ENCODE measurements around the gene DNAH6.
A peak's percentile ranks its signal among the peaks of the same experiment; 100 is the strongest.

The DNAH6 gene

DNA sequence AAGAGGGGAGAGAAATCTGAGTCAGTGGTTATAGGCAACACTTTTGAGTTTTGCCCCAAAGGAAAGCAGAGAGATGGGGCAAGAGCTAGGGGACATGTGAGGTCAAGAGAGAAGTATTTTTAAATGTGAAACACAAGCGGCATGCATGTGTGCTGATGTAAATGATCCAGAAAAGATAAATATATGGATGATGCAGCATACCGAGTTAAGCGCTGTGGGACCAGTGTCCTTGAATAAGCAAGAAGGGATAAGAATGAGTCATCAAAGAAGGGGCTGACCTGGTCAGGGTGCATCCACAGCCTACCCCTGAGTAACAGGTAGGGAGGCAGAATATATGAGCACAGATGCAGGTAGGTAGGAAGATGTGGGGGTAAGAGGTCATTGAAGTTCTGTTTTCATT, 183.7 kb downstream of the DNAH6 start:
- DNase-seq (ENCODE audit: low spot score) = no peak

DNA sequence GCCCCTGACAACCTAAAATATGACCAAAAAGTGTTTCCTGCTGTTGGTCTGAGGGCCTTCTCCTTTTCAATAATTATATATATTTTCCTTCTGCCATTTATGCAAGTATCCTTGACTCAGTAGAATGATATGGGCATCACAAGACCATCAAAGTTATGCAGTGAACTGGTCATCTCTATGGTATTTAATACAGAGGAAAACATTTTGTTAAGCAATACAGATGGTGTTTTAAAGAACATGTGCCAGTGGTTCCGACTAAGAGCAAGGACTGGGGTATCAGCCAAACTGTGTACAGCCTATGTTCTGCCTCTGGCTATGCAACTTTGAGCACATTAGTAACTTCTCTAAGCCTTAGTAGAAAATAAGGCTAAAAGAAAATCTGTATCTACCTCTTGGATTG, 185.6 kb downstream of the DNAH6 start:
- no peak for DNase-seq (ENCODE audit: low spot score)

DNA sequence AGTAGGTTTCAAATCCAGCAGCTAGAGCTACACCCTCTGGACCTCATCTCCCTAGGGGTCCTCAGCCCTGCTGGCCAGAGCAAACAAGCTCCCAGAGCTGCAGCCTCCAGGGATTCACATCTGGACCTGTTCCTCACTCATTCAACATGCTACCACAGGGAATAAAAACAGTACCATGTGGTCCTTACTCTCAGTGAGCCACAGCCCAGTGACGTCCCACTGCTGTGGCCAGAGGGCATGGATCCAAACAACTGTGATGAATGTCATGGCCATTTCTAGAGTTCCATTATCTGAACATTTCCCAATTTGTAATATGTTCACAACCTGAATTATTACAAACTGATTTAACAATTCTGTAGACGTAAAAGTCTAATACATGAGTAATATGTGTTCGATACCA, 186.6 kb downstream of the DNAH6 start:
- DNase-seq (ENCODE audit: low spot score) = no peak

DNA sequence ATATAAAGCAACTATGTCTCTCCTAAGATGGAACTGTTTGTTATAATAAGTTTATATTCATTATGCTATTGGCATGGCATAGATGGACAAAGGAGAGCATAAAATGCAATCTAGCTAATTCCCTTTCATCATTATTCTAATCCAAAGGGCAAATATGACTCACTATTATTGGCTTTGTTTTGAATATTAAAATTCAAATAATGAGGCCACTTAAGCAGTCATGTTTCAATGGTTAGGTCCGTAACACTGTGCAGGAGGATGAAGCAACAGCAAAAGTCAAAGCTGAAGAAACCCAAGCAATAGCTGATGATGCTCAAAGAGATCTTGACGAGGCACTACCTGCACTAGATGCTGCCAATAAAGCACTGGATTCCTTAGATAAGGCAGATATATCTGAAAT, 187.5 kb downstream of the DNAH6 start:
- DNase-seq (ENCODE audit: low spot score) = no peak

DNA sequence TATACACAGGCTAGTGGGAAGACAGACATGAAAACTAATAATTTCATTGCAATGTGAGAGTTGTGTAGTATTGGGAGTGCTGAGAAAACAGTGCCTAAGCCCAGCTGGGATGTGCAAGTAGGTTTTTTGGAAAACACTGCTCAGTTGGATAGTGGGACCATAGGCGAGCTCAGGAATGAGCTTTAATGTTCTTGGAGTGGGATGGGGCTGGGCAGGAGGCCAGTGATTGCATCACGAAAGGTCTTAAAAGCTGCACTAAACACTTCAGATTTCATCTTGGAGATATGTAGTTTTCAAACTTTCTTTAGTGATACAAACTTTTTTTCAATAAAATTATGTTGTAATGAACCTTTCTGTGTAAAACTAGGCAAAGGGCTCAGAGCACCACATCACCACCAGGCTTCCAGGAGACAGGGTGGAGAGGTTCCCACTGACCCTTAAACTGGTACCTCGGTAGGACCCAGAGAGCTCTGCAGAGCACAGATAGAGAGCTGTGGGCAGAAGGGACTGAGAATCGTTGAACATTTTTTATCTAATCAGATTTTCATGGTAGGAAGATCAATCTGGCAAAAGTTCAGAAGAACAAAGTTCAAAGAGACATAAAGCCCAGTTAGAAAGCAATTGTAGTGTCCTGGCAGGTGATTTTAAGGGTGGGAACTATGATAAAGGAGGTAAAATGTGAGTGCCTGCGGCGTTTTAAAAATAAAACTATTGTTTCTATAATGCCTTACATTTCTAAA, 188.4 kb downstream of the DNAH6 start:
- DNase-seq (ENCODE audit: low spot score) = no peak

DNA sequence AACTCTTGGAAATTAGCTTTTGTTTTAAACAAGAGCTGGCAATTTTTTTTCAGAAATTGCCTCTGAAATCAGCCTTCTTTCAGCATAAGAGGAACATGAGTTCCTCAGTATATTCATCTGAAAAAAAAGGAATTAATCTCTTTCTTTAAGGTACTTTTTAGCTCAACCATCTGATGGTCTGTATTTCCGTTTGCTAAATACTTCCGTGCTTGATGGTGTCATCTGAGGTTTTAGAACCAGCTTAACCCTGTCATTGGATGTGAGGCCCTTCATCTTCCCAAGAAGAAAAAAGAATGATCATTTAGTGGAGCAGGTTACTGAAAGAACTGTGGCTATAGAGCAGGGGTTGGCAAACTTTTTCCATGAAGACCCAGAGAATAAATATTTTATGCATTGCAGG, 189.6 kb downstream of the DNAH6 start:
- no peak for DNase-seq (ENCODE audit: low spot score)

DNA sequence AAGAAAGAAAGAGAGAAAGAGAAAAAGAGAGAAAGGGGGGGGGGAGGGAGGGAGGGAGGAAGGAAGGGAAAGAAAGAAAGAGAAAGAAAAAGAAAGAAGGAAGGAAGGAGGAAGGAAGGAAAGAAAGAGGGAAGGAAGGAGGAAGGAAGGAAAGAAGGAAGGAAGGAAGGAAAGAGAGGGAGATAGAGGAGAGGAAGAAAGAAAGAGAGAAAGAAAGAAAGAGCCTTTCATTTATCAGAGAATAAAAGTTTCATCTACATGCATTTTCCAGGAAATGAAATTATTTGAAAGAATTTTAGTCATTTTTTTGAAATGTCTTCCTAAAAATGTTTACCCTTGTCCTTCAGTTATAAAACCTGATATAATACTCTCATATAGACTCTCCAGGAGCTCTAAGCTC, 192.1 kb downstream of the DNAH6 start:
- DNase-seq (ENCODE audit: low spot score) = no peak

DNA sequence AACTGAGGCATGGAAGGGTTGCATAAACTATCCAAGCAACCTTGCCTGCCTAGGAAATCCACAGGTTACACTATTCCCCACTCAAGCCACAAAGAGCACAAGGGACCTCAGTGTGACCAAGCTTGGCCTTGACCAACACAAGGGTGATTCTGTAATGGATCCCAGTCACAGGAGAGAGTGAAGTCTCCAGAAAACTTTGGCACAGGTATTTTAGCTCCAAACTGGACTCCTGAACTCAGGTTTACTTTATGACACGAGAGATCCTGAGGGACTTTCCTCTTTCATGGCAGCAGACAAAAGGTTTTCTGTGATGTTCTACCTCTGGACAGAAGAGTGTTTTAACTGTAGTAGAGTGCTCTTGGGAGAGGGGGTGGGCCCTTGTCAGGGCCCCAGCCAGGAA, 195.4 kb downstream of the DNAH6 start:
- DNase-seq (ENCODE audit: low spot score) = no peak

DNA sequence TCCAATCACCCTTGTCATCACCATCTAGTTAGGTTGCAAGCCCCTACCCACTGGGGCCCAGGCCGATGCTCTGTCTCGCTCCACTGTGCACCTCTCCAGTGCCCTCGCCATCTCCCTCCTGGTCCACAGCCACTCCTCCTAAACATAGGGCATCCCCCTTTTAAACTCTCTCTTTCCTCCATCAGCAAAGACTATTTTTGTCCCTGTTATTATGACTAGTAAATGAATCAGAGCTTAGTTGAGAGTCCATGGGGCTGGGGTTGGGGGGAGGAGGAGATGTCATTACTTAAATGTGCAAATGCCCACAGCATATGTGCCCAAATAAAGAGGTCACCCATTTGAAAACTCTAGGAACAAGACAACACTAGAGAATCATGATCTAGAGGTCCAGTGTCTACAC, 197.1 kb downstream of the DNAH6 start:
- DNase-seq (ENCODE audit: low spot score) = no peak

DNA sequence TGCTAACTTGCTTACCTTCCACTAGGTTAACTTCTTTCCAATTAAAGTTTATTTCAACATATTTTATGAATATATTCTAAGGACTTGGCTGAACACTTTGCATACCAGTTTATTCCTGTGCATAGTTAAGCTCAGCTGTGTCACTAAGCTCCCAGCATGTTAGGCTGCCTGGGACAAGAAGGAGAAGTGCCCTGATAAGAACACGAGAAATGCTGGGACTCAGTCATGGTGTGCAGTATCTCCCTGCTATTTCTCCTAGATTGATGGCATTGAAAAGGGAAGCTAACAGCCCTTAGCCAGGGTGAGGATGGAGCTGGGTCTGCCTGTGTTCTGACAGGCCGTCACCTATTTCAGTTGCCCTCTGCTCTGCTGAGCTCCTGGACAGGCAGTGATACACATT, 200.3 kb downstream of the DNAH6 start:
- DNase-seq (ENCODE audit: low spot score) = no peak

DNA sequence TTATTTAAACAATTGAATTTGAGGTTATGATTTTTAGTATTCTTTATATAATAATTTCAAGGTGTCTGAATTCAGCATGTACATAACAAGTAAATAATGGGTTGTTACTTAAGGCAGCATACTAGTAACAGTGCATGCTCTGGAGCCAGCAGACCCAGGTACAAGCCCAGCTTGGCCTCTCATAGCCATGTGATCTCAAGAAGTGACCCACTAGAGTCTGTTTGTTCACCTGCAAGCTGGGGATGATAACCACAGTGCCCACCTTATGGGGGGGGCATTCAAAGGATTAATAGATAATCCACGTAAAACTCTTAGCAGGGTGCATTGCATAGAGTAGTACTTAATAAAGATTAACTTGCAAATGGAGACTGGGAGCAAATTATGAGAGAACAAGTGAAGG, 201.0 kb downstream of the DNAH6 start:
- no peak for DNase-seq (ENCODE audit: low spot score)

DNA sequence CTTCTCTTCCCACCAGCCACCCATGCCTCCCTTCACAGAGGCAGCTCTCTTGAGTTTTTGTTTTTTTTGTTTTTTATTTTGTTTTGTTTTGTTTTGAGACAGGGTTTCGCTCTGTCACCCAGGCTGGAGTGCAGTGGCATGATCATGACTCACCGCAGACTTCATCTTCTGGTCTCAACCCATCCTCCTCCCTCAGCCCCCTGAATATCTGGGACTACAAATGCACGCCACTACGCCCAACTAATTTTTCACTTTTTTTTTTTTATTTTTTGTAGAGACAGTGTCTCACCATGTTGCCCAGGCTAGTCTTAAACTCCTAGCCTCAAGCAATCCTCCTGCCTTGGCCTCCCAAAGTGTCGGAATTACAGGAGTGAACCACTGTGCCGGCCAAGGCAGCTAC, 203.1 kb downstream of the DNAH6 start:
- DNase-seq (ENCODE audit: low spot score) = no peak

DNA sequence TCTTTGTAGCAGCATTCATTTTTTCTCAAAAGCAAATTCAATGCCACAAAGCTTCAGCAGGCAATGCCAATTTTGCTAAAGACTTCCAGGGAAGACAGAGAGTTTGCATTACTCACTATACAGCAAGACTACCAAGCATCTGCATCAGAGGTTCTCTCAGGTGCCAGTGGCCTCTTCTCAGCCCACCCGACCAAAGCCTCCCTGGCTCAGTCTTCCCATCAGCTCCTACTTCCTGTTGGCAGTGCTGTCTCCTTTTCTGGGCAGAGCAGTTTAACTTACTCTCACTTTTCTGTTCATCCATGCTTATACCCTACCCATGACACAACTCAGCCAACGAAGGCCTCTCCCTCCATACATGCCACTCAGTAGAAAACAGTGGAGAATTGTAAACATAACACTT, 207.5 kb downstream of the DNAH6 start:
- DNase-seq (ENCODE audit: low spot score) = no peak

DNA sequence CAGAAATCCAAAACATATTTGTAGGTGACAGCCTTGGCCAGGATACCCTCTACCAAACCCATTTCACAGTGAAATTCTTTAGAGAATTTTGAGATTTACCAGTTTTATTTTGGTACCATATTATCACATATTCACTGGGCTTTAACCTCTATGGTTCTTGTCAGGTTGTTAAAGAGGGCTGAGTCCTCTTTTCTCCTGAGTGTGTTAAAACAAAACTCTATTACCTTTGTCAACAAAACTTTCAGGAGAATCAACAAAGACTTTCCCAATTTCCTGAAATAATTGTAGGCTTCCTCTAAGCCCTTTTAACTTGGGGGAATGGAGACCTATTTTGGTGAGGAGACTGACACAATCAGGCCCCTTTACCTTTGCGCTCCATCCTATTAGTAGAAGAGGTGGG, 209.4 kb downstream of the DNAH6 start:
- DNase-seq (ENCODE audit: low spot score) = no peak

DNA sequence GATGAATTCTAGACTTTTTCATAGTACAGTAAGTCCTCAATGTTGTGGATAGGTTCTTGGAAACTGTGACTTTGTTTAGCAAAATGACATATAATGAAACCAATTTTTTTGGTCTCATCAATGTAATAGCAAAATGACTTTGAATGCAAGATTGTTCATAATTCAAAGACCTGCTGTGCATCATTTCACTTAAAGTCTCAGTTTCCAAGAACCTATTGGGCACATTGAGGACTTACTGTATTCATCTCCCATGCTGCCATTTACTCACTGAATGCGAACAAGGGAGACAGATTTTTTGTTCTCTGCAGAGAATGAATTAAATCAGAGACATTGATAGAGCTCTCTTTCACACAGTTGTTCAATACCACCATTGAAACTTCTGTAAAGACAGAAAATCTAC, 211.0 kb downstream of the DNAH6 start:
- no peak for DNase-seq (ENCODE audit: low spot score)

DNA sequence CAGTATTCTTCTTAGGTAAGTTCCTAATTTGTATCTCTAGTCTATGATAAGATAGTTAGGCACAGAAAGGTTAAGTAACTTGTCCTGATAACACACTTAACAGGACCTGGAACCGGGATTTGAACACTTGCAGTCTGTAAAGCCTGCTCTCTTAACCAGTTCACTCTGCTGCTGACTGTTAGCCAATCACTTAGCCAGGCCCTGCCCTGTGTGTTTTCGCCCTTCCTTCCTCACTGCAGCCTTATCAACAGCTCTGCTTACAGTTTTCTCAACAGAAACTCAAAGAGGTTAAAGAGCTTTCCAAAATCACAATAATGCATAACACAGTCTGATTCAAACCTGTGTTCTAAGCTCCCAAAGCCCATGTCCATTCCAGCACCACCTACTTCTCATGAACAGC, 212.9 kb downstream of the DNAH6 start:
- no peak for DNase-seq (ENCODE audit: low spot score)

DNA sequence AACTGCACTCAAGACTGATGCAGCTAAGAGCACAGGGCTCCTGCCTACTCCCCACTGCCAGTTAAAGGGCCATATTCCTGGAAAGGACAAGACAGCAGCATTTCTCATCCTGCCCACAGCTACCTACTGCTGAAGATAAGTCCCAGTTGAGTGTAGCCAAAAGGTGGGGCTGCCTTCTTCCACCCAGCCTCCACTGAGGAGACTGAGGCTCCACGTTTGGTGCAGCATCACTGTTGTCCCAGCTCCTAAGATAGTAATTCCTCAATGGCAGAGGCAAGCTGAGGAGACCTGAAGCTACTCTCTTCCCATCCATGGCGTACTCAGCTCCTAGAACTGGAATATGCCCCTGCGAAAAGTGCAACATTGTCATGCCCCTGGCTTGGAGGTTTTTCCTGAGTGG, 214.9 kb downstream of the DNAH6 start:
- no peak for DNase-seq (ENCODE audit: low spot score)

DNA sequence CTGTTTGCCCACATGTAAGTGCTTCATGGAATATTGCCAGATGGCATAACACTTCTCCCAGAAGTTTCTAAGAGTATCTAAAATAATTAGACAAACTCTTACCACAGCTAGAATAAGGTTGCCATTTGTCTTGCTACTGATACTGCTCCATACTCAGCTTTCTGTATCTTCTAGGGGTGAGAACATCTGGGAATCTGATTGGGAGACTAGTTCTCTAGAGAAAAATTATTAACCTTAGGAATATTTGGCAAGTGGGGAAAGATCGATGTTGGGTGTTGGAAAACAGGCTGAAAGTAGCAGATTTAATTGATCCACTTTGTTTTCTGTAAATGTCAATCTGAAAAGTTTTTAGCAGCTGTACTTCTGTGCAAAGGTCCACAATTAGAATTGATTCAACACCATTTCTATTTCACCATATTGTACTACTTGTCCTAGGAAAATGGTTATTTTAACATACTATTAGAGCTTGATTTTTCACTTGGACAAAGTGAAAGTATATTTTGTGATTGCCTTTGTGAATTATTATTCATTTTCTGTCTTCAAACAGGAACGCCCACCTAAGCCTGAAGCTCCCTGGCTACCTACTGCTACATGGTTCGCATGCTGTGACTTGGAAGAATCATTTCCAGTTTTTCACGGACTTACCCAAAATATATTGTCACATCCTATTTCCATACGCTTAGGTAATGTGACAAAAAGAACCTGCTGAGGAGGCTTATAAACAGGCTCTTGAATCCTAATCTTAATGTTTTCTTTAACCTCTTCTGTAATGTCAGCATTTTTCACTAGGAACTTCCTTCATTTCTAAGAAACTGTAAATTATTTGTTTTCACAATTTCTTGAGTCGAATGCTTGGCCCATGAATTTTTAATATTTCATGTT, 216.8 kb downstream of the DNAH6 start:
- no peak for DNase-seq (ENCODE audit: low spot score)

DNA sequence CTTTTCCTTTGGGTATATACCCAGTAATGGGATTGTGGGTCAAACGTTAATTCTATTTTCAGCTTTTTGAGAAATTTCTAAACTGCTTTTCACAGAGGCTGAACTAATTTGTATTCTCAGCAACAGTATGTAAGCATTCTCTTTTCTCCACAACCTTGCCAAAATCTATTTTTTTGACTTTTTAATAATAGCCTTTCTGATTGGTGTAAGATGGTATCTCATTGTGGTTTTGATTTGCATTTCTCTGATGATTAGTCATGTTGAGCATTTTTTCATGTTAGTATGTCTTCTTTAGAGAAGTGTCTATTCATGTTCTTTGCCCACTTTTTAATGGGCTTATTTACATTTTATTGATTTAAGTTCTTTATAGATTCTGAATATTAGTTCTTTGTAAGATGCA, 219.1 kb downstream of the DNAH6 start:
- no peak for DNase-seq (ENCODE audit: low spot score)

DNA sequence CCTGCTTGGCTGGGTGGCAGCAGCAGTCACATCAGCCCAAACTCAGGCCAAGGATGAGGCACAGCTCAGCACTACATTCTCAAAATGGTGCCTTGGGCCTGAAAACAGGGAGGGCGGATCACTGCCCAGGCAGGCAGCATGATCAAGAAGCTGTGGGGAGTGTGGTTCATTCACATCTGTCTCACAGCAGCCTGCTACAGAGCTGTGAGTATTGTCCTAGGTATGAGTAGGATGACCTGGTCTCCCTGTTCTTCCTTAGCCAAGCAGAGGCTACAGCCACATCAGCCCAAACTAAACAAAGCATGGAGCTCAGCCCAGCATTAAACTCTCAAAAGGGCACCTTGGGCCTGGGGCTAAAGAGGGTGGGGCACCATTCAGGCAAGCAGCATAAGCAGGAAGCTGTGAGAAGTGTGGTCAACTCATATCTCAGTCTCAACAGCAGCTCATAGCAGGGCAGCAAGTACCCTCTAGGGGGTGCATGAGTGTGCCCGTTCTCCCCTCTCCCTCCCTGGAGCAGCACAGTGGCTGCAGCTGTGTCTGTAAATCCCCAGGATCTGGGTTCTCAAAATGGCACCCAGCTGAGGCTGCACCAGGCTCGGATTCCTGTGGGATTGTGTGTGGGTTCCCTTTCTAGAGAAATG, 225.0 kb downstream of the DNAH6 start:
- DNase-seq (ENCODE audit: low spot score) = peak; percentile 55

DNA sequence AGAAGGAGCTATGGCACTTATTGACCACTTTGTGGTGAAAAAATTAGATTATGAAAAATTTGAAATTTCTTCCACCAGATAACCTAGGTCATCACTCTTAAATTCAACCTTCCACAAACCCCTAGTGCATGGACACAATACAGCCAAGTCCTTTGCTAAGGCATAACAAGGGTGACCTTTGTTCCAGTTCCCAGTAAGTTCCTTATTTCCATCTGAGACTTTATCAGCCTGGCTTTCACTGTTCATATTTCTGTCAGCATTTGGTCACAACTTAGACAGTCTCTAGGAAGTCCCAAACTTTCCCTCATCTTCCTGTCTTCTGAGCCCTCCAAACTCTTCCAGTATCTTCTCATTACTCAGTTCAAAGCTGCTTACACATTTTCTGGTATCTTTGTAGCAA, 232.0 kb downstream of the DNAH6 start:
- no peak for DNase-seq (ENCODE audit: low spot score)

DNA sequence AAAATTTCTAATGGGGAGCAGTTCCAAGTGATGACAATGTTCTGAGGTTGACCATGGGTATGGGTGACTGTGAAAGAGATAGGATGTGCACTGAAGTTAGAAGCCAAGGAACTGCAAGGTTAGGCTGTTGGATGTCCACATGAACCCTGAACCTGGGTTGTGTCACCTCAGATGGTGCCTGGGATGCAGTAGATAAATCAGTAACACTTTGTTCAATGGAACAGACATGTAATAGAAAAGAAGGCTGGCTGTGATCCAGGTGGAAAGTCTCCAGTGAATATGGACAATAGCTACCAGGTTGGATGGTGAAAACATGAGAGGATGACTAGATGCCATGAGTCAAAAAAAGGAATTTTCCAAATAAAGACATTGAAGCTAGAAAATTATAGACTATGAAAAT, 233.1 kb downstream of the DNAH6 start:
- DNase-seq (ENCODE audit: low spot score) = no peak

DNA sequence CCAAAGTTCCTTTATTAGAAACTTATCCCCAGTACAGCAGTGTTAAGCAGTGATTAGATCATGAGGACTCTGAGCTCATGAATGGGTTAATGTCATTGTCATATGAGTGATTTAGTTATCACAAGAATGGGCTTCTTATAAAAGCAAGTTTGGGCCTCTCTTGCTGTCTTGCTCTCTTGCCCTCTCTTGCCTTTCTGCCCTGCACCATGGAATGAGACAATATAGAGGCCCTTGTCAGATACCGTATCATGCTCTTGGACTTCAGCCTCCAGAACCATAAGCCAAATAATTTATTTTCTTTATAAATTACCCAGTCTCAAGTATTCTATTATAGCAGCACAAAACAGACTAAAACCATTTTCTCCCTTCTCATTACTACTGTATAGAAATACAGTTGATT, 238.8 kb downstream of the DNAH6 start:
- no peak for DNase-seq (ENCODE audit: low spot score)
